Osteoblast (primary cell): Measurements from ENCODE around the gene OR52E1. TPM values are rescaled to one million over a fixed set of nuclear protein-coding genes. Genes with fewer than 3 reads are reported as not detected.

Experiments used
- DNase-seq: peaks from one replicate; pipeline ENCODE4 v3.0.0; 2011; ENCODE audit warnings: low spot score, mixed read lengths; ENCODE audit not compliant: insufficient read length; ENCODE audit errors: missing footprints
- H2AFZ ChIP-seq: 2 replicates; pipeline ENCODE4 v1.6.0; 2011; ENCODE audit warnings: mild to moderate bottlenecking, low read length
- H3K27ac ChIP-seq: 2 replicates; pipeline ENCODE4 v1.5.1; 2011; ENCODE audit warnings: mild to moderate bottlenecking, low read depth, low read length, moderate library complexity
- H3K27me3 ChIP-seq: 2 replicates; pipeline ENCODE4 v1.6.0; 2012; ENCODE audit warnings: mild to moderate bottlenecking, control low read depth, inconsistent platforms, low read length, moderate library complexity; ENCODE audit not compliant: insufficient read depth
- H3K36me3 ChIP-seq: 2 replicates; pipeline ENCODE4 v1.5.1; 2011; ENCODE audit warnings: mild to moderate bottlenecking, low read length, control low read depth, moderate library complexity; ENCODE audit not compliant: insufficient read depth
- H3K4me1 ChIP-seq: 2 replicates; pipeline ENCODE4 v1.5.1; 2011; ENCODE audit warnings: mild to moderate bottlenecking, low read length, control low read depth, moderate library complexity; ENCODE audit not compliant: insufficient read depth
- H3K4me2 ChIP-seq: 2 replicates; pipeline ENCODE4 v1.6.0; 2011; ENCODE audit warnings: mild to moderate bottlenecking, low read length; ENCODE audit not compliant: insufficient read depth
- H3K4me3 ChIP-seq: fragments of 200-600 bp; sonication (generic); 3 replicates; pipeline ENCODE4 v1.5.1; 2012; ENCODE audit warnings: mild to moderate bottlenecking, low read length, inconsistent platforms; ENCODE audit not compliant: insufficient read depth
- H3K79me2 ChIP-seq: 2 replicates; pipeline ENCODE4 v1.6.0; 2012; ENCODE audit warnings: mild to moderate bottlenecking, low read length, control low read depth, inconsistent platforms; ENCODE audit not compliant: insufficient read depth
- H3K9me3 ChIP-seq: 2 replicates; pipeline ENCODE4 v1.5.1; 2011; ENCODE audit warnings: low read depth, low read length, control low read depth
- H4K20me1 ChIP-seq: 2 replicates; pipeline ENCODE4 v1.6.0; 2012; ENCODE audit warnings: mild to moderate bottlenecking, low read length, control low read depth; ENCODE audit not compliant: insufficient read depth
- total RNA-seq: library from RNA; depleted of rRNA; stranded (reverse); fragments of >200 nt; gene quantifications from 2 replicates; pipeline ENCODE4 v1.2.3, GENCODE V29; 2012
- TF ChIP-seq, protein P1 (sequence below): IDR thresholded peaks from 2 replicates; pipeline ENCODE4 v1.5.1; 2011; ENCODE audit warnings: mild to moderate bottlenecking, low read depth, low read length, moderate library complexity; ENCODE audit errors: extremely low read depth

The OR52E1 gene
- total RNA-seq, 1 donor = not detected

- no peak overlapping the region for H3K4me2 ChIP-seq
- no peaks in the 10 kb centered on the region for H3K36me3 ChIP-seq
- no peak overlapping the region for H3K4me3 ChIP-seq
- no peak overlapping the region for H3K27ac ChIP-seq
- H3K9me3 ChIP-seq = no peaks in the 10 kb centered on the region
- no peaks in the 10 kb centered on the region for H3K27me3 ChIP-seq
- TF ChIP-seq, protein P1, sequence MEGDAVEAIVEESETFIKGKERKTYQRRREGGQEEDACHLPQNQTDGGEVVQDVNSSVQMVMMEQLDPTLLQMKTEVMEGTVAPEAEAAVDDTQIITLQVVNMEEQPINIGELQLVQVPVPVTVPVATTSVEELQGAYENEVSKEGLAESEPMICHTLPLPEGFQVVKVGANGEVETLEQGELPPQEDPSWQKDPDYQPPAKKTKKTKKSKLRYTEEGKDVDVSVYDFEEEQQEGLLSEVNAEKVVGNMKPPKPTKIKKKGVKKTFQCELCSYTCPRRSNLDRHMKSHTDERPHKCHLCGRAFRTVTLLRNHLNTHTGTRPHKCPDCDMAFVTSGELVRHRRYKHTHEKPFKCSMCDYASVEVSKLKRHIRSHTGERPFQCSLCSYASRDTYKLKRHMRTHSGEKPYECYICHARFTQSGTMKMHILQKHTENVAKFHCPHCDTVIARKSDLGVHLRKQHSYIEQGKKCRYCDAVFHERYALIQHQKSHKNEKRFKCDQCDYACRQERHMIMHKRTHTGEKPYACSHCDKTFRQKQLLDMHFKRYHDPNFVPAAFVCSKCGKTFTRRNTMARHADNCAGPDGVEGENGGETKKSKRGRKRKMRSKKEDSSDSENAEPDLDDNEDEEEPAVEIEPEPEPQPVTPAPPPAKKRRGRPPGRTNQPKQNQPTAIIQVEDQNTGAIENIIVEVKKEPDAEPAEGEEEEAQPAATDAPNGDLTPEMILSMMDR = no peak
- H3K79me2 ChIP-seq = no peaks in the 10 kb centered on the region
- H4K20me1 ChIP-seq = no peaks in the 10 kb centered on the region
- no peak for DNase-seq
- no peak overlapping the region for H2AFZ ChIP-seq
- H3K4me1 ChIP-seq = no peaks in the 10 kb centered on the region
These were observed 48.2 kb downstream of the OR52E1 start for GRCh38 chr11:5117588-5117987.

GRCh38 chr11:5118893-5119292 is 49.5 kb downstream of the OR52E1 start:
- H3K27me3 ChIP-seq = peaks cover 2% of the 10 kb centered on the region
- H3K27ac ChIP-seq = no peak overlapping the region
- TF ChIP-seq, protein P1 = no peak
- H3K9me3 ChIP-seq = no peaks in the 10 kb centered on the region
- no peaks in the 10 kb centered on the region for H3K4me1 ChIP-seq
- no peak overlapping the region for H3K4me2 ChIP-seq
- H3K79me2 ChIP-seq = no peaks in the 10 kb centered on the region
- no peak for DNase-seq
- H4K20me1 ChIP-seq = no peaks in the 10 kb centered on the region
- no peak overlapping the region for H2AFZ ChIP-seq
- no peaks in the 10 kb centered on the region for H3K36me3 ChIP-seq
- no peak overlapping the region for H3K4me3 ChIP-seq

Other genes with a start within 250 kb of the OR52E1 start
- not detected in 2 replicates for gene OR51F2, start 248.3 kb upstream of the OR52E1 start, total RNA-seq
- gene OR51S1, start 220.4 kb upstream of the OR52E1 start, total RNA-seq = not detected in 2 replicates
- gene OR51T1, start 187.7 kb upstream of the OR52E1 start, total RNA-seq = not detected in 2 replicates
- not detected in 2 replicates for gene OR51A7, start 165.8 kb upstream of the OR52E1 start, total RNA-seq
- gene OR51G2, start 150.2 kb upstream of the OR52E1 start, total RNA-seq = not detected in 2 replicates
- gene OR51G1, start 145.2 kb upstream of the OR52E1 start, total RNA-seq = not detected in 2 replicates
- not detected in 2 replicates for gene OR51A4, start 122.0 kb upstream of the OR52E1 start, total RNA-seq
- gene OR51A2, start 113.9 kb upstream of the OR52E1 start, total RNA-seq = not detected in 2 replicates
- not detected in 2 replicates for gene OR51L1, start 74.7 kb upstream of the OR52E1 start, total RNA-seq
- gene OR52J3, start 23.0 kb upstream of the OR52E1 start, total RNA-seq = not detected in 2 replicates
- gene OR52E2, start 9.9 kb upstream of the OR52E1 start, total RNA-seq = not detected in 2 replicates
- not detected in 2 replicates for gene OR52A5, start 68.8 kb downstream of the OR52E1 start, total RNA-seq
- gene OR52A1, start 85.2 kb downstream of the OR52E1 start, total RNA-seq = not detected in 2 replicates
- not detected in 2 replicates for gene OR51V1, start 131.1 kb downstream of the OR52E1 start, total RNA-seq
- gene HBB, start 157.5 kb downstream of the OR52E1 start, total RNA-seq = not detected in 2 replicates
- not detected in 2 replicates for gene HBD, start 164.9 kb downstream of the OR52E1 start, total RNA-seq
- not detected in 2 replicates for gene HBG1, start 180.3 kb downstream of the OR52E1 start, total RNA-seq
- not detected in 2 replicates for gene HBG2, start 185.2 kb downstream of the OR52E1 start, total RNA-seq
- not detected in 2 replicates for gene HBE1, start 200.4 kb downstream of the OR52E1 start, total RNA-seq
- not detected in 2 replicates for gene OR51B4, start 232.4 kb downstream of the OR52E1 start, total RNA-seq